Common myeloid progenitor, CD34-positive (primary cell): Measurements from ENCODE around the gene LCE2C.

ENCODE experiments used
- CTCF ChIA-PET: fragments of 350-600 bp; sonication (Branson Sonifier 250); formaldehyde crosslinking; loops from one replicate; lab custom pipeline; 2021; ENCODE audit warnings: antibody characterized with exemption; lab: Charles Lee
- POLR2A ChIA-PET: fragments of 350-600 bp; sonication (Branson Sonifier 250); formaldehyde crosslinking; loops from one replicate; lab custom pipeline; 2021; ENCODE audit warnings: antibody characterized with exemption; lab: Charles Lee
- DNase-seq, 3 donors: peaks; one replicate each; pipeline versions ENCODE4 v3.0.0 to v3.0.0-alpha.2; 2013
- H3K27ac ChIP-seq, 2 experiments: 1 replicate in 1 of 2; 2 replicates in 1 of 2; pipeline ENCODE4 v1.7.0; 2013; ENCODE audit warnings: inconsistent platforms in 2 of 2, low read length in 2 of 2, mild to moderate bottlenecking in 2 of 2, low read depth in 1 of 2, moderate library complexity in 1 of 2; ENCODE audit not compliant: severe bottlenecking in 2 of 2, insufficient read depth in 1 of 2, poor library complexity in 1 of 2
- H3K27me3 ChIP-seq, 5 experiments: replicated peaks in 2 of 5; 1 replicate in 3 of 5; 2 replicates in 2 of 5; pipeline versions ENCODE4 v1.6.1 to v1.7.0; 2013; ENCODE audit warnings: low read length in 4 of 5, mild to moderate bottlenecking in 2 of 5, moderate library complexity in 2 of 5, inconsistent platforms in 1 of 5; ENCODE audit not compliant: insufficient read depth in 5 of 5, control insufficient read depth in 4 of 5
- H3K36me3 ChIP-seq, 4 experiments: 1 replicate in 2 of 4; 2 replicates in 2 of 4; pipeline versions ENCODE4 v1.6.1 to v1.7.0; 2013; ENCODE audit warnings: low read length in 3 of 4, control low read depth in 1 of 4, mild to moderate bottlenecking in 1 of 4; ENCODE audit not compliant: control insufficient read depth in 4 of 4, insufficient read depth in 4 of 4
- H3K4me1 ChIP-seq, 4 experiments: 1 replicate in 3 of 4; 2 replicates in 1 of 4; pipeline versions ENCODE4 v1.6.1 to v1.7.1; 2013; ENCODE audit warnings: low read length in 3 of 4, mild to moderate bottlenecking in 3 of 4, control low read depth in 1 of 4, inconsistent platforms in 1 of 4, moderate library complexity in 1 of 4; ENCODE audit not compliant: control insufficient read depth in 4 of 4, insufficient read depth in 4 of 4; ENCODE audit errors: control extremely low read depth in 1 of 4
- H3K4me3 ChIP-seq, 7 experiments: 1 replicate in 4 of 7; 2 replicates in 3 of 7; pipeline versions ENCODE4 v1.5.1 to v1.7.0; 2013; ENCODE audit warnings: mild to moderate bottlenecking in 7 of 7, low read length in 6 of 7, moderate library complexity in 6 of 7, inconsistent platforms in 2 of 7, low read depth in 2 of 7, control low read depth in 1 of 7; ENCODE audit not compliant: insufficient read depth in 4 of 7, control insufficient read depth in 1 of 7; ENCODE audit errors: extremely low read depth in 1 of 7
- H3K9me3 ChIP-seq, 5 experiments: 1 replicate in 4 of 5; 2 replicates in 1 of 5; pipeline versions ENCODE4 v1.6.1 to v1.7.1; 2013; ENCODE audit warnings: low read length in 4 of 5, mild to moderate bottlenecking in 2 of 5, inconsistent platforms in 1 of 5, low read depth in 1 of 5, moderate library complexity in 1 of 5; ENCODE audit not compliant: control insufficient read depth in 4 of 5, insufficient read depth in 2 of 5; ENCODE audit errors: control extremely low read depth in 1 of 5
- WGBS: methylation state at CpG from one replicate; pipeline ENCODE4 v1.1.5; 2013; ENCODE audit not compliant: insufficient coverage; 5-methylcytosine and 5-hydroxymethylcytosine counted together

Gene LCE2C

DNA sequence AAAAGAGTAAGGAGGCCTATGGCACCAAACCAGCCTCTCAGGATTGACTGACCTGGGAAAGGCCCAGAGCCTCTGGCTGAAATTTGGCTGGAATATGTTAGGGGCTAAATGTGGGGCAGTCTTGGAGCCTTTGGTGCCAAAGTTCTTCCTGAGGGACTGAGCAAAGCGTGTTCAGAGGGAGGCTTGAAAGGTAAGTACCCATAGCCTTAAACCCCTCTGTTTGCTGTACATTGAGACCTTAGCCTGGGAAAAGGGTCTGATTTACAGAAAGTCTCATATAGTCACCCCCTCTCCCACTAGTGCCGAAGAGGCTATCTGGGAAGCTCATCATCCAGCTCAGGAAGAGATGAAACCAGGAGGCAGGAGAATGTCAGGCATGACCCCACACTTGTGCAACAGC lies 32.8 kb downstream of the LCE2C start, which contains the start of gene LCE4A:
Gene LCE4A, plus strand, starts transcription at position 301 of the 400 bp plus-strand sequence. CDS start 916 bp downstream, outside the sequence.
- H3K4me1 ChIP-seq: no peaks in the 10 kb centered on the region
- 100% methylated on average over 1 of the region's 2 CpGs for WGBS
- H3K27me3 ChIP-seq: peaks cover 0 to 2% (median 2%) of the 10 kb centered on the region in 5 experiments
- no peaks in the 10 kb centered on the region for H3K9me3 ChIP-seq
- H3K4me3 ChIP-seq: no peak within 1 kb of the TSS
- POLR2A ChIA-PET: no interaction called here
- H3K36me3 ChIP-seq: no peaks in the 10 kb centered on the region
- no peak for DNase-seq
- CTCF ChIA-PET: no interaction called here
- H3K27ac ChIP-seq: no peak within 1 kb of the TSS

DNA sequence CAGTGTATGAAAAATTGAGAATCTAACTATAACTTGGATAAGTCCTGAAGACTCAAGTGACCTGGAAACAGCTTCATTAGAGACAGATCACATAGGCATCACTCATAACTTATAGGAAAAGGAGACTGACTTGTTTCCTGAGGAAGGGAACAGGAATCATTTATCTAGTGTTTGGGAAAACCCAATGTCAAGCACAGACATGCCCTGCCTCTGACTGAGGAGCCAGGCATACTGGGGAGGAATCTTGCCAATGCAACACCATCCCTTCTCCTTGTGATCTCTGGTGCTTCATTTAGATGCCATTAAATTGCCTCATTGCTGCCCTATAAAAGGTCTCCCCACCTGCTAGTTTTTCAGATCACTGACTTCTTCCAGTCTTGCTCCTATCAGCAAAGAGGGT lies 43.2 kb downstream of the LCE2C start:
- H3K9me3 ChIP-seq: peaks cover 0 to 4% (median 2%) of the 10 kb centered on the region in 5 experiments
- no peaks in the 10 kb centered on the region for H3K36me3 ChIP-seq
- DNase-seq: no peak
- POLR2A ChIA-PET: no interaction called here
- H3K27me3 ChIP-seq: peaks cover 0 to 14% (median 0%) of the 10 kb centered on the region in 5 experiments
- no peak overlapping the region for H3K27ac ChIP-seq
- H3K4me3 ChIP-seq: no peak overlapping the region
- H3K4me1 ChIP-seq: no peaks in the 10 kb centered on the region
- CTCF ChIA-PET: interaction anchor here (0.9 kb wide), 1 partner anchor 11 kb away, joined by 3 read pairs; no protein-coding TSS in a partner anchor

DNA sequence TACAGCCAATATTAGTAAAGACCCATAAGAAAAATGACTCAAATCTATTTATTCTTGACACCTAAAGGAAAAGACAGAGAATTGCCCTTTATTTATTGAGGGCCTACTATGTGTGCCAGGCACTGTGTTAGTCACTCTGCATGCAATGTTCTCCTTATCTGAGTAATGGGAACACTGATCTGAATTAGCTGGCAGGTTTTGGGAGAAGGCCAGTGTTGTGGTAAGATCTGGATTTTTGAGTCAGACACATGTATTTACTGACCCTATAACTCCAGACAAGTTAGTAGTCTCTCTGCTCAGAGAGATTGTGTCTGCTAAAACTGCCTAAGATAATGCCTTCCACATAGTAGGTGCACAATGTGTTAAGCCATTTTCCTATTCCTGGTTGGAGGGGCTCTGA lies 50.2 kb downstream of the LCE2C start:
- Histone ChIP-seq H3K27ac (no peak overlapping the region), H3K36me3 (no peaks in the 10 kb centered on the region), H3K4me1 (no peaks in the 10 kb centered on the region), H3K4me3 (no peak overlapping the region), H3K9me3 (no peaks in the 10 kb centered on the region), H3K27me3 (peaks cover 0 to 13% (median 8%) of the 10 kb centered on the region in 5 experiments)
- CTCF ChIA-PET: no interaction called here
- no peak for DNase-seq
- POLR2A ChIA-PET: no interaction called here
